OCI-LY1 (cell line): Measurements from ENCODE around the gene NACC1.

ENCODE experiments used
- H2AFZ ChIP-seq: fragments of 200-600 bp; sonication (generic), shearing (Covaris generic); 2 replicates; pipeline ENCODE4 v1.6.0; 2014; ENCODE audit warnings: antibody characterized with exemption, mild to moderate bottlenecking, low read length
- H3F3A ChIP-seq: fragments of 200-600 bp; sonication (generic), shearing (Covaris generic); 2 replicates; pipeline ENCODE4 v1.6.0; 2014; ENCODE audit warnings: mild to moderate bottlenecking, antibody characterized with exemption, low read length, moderate library complexity; ENCODE audit not compliant: insufficient read depth
- H3K27ac ChIP-seq: fragments of 200-600 bp; sonication (generic); 2 replicates; pipeline ENCODE4 v1.5.1; 2014; ENCODE audit warnings: low read length, mixed run types, mild to moderate bottlenecking, low read depth; ENCODE audit not compliant: poor library complexity, severe bottlenecking
- H3K27me3 ChIP-seq: fragments of 200-600 bp; sonication (generic); 2 replicates; pipeline ENCODE4 v1.6.0; 2014; ENCODE audit warnings: antibody characterized with exemption, mild to moderate bottlenecking, low read length, moderate library complexity; ENCODE audit not compliant: insufficient read depth
- H3K36me3 ChIP-seq: fragments of 200-600 bp; sonication (generic); 2 replicates; pipeline ENCODE4 v1.6.1; 2014; ENCODE audit warnings: mild to moderate bottlenecking, antibody characterized with exemption, low read length, moderate library complexity, mixed read lengths; ENCODE audit not compliant: insufficient read depth
- H3K4me1 ChIP-seq: fragments of 200-600 bp; sonication (generic); 2 replicates; pipeline ENCODE4 v1.5.1; 2014; ENCODE audit warnings: mild to moderate bottlenecking, low read length, moderate library complexity; ENCODE audit not compliant: insufficient read depth, severe bottlenecking
- H3K4me2 ChIP-seq: fragments of 200-600 bp; sonication (generic), shearing (Covaris generic); 2 replicates; pipeline ENCODE4 v1.6.1; 2014; ENCODE audit warnings: low read length
- H3K4me3 ChIP-seq: fragments of 200-600 bp; sonication (generic); 2 replicates; pipeline ENCODE4 v1.5.1; 2014; ENCODE audit warnings: low read length, low read depth, mild to moderate bottlenecking, mixed read lengths; ENCODE audit not compliant: poor library complexity, severe bottlenecking
- H3K79me2 ChIP-seq: fragments of 200-600 bp; shearing (Covaris generic); 2 replicates; pipeline ENCODE4 v1.6.1; 2016; ENCODE audit warnings: mixed run types, low read length, mixed read lengths; ENCODE audit not compliant: insufficient read depth
- H3K9ac ChIP-seq: fragments of 200-600 bp; sonication (generic), shearing (Covaris generic); 2 replicates; pipeline ENCODE4 v1.6.1; 2014; ENCODE audit warnings: mild to moderate bottlenecking, low read length, mixed read lengths
- H3K9me2 ChIP-seq: fragments of 200-600 bp; sonication (generic), shearing (Covaris generic); 2 replicates; pipeline ENCODE4 v1.6.1; 2014; ENCODE audit warnings: low read depth, mild to moderate bottlenecking, low read length, mixed read lengths
- H3K9me3 ChIP-seq: fragments of 200-600 bp; shearing (Covaris generic); 2 replicates; pipeline ENCODE4 v1.6.1; 2014; ENCODE audit warnings: low read length, mixed read lengths
- H4K20me1 ChIP-seq: fragments of 200-600 bp; sonication (generic), shearing (Covaris generic); 2 replicates; pipeline ENCODE4 v1.6.0; 2016; ENCODE audit warnings: mild to moderate bottlenecking, low read length; ENCODE audit not compliant: insufficient read depth
- EZH2 ChIP-seq: fragments of 200-600 bp; sonication (generic), shearing (Covaris generic); IDR thresholded peaks from 2 replicates; pipeline ENCODE4 v1.8.0; 2017; ENCODE audit warnings: borderline replicate concordance, mixed run types, mild to moderate bottlenecking, antibody characterized with exemption, low read length, moderate library complexity, mixed read lengths
- TF ChIP-seq, protein P1 (sequence below): fragments of 200-600 bp; sonication (generic), shearing (Covaris generic); IDR thresholded peaks from 2 replicates; pipeline ENCODE4 v1.5.1; 2017; ENCODE audit warnings: mild to moderate bottlenecking, antibody characterized with exemption, low read length, moderate library complexity, mixed read lengths

The NACC1 gene

DNA sequence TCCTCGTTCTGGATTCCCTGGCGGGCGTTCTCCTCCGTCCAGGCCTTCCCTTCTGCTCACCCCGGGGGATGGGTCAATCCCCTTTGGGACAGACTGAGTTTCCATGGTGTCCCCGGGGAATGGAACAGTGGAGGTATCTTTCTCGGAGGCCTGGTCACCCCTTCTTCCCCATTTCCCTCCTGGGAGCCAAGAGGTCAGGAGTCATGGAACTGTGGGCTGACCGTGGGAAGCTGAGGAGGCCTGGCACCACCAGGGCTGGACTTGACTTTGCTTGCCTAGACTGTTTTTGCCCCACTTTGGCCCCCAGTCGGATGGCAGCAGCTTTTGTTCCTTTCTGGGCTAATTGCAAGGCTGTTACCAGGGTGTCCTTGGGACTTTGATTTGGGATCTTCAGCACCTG, 2.0 kb downstream of the NACC1 start:
- Histone ChIP-seq H3K9ac (peak overlapping the region; percentile 99; the same call in 1 of the 2 replicates), H3K27me3 (no peaks in the 10 kb centered on the region), H3K4me1 (peaks cover 51% of the 10 kb centered on the region), H4K20me1 (no peaks in the 10 kb centered on the region), H3K27ac (no peak overlapping the region), H3K36me3 (peaks cover 27% of the 10 kb centered on the region; the same call in 1 of the 2 replicates), H3K4me3 (peak overlapping the region; percentile 100), H3K4me2 (peak overlapping the region; percentile 80), H3K79me2 (peaks cover 44% of the 10 kb centered on the region), H3F3A (peaks cover 4% of the 10 kb centered on the region; the same call in 1 of the 2 replicates), H3K9me3 (no peaks in the 10 kb centered on the region), H3K9me2 (no peaks in the 10 kb centered on the region), H2AFZ (no peak overlapping the region)
- TF ChIP-seq, protein P1, sequence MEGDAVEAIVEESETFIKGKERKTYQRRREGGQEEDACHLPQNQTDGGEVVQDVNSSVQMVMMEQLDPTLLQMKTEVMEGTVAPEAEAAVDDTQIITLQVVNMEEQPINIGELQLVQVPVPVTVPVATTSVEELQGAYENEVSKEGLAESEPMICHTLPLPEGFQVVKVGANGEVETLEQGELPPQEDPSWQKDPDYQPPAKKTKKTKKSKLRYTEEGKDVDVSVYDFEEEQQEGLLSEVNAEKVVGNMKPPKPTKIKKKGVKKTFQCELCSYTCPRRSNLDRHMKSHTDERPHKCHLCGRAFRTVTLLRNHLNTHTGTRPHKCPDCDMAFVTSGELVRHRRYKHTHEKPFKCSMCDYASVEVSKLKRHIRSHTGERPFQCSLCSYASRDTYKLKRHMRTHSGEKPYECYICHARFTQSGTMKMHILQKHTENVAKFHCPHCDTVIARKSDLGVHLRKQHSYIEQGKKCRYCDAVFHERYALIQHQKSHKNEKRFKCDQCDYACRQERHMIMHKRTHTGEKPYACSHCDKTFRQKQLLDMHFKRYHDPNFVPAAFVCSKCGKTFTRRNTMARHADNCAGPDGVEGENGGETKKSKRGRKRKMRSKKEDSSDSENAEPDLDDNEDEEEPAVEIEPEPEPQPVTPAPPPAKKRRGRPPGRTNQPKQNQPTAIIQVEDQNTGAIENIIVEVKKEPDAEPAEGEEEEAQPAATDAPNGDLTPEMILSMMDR: no peak
- TF ChIP-seq EZH2: no peak

DNA sequence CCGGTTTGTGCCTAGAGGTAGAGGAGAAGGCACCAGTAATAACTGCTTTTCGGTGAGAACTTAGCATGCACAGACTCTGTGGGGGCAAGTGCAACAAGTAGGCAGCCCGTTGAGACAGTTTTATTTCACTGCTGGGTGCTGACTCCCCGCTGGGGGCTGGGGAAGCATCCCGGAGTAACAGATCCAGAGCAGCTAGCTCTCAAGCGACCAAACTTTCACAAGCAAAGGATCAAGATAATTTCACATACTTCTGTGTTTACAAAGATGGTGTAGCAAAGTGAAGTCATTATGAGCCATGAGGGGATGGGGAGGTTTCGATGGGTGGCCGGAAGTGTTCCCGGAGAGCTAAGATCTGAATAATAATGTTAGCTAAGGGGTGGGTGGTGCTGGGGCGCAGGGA, 2.8 kb downstream of the NACC1 start:
- Histone ChIP-seq H3K27ac (no peak overlapping the region), H3K79me2 (peaks cover 44% of the 10 kb centered on the region), H2AFZ (no peak overlapping the region), H3K4me3 (no peak overlapping the region), H3K9me3 (no peaks in the 10 kb centered on the region), H3K27me3 (no peaks in the 10 kb centered on the region), H3K36me3 (peaks cover 29% of the 10 kb centered on the region; the same call in 1 of the 2 replicates), H3F3A (peaks cover 4% of the 10 kb centered on the region; the same call in 1 of the 2 replicates), H4K20me1 (no peaks in the 10 kb centered on the region), H3K9ac (no peak overlapping the region; the same call in 1 of the 2 replicates), H3K4me2 (peak overlapping the region; percentile 80; the same call in 1 of the 2 replicates), H3K4me1 (peaks cover 43% of the 10 kb centered on the region), H3K9me2 (no peaks in the 10 kb centered on the region)
- no peak for TF ChIP-seq EZH2
- TF ChIP-seq, protein P1: no peak

DNA sequence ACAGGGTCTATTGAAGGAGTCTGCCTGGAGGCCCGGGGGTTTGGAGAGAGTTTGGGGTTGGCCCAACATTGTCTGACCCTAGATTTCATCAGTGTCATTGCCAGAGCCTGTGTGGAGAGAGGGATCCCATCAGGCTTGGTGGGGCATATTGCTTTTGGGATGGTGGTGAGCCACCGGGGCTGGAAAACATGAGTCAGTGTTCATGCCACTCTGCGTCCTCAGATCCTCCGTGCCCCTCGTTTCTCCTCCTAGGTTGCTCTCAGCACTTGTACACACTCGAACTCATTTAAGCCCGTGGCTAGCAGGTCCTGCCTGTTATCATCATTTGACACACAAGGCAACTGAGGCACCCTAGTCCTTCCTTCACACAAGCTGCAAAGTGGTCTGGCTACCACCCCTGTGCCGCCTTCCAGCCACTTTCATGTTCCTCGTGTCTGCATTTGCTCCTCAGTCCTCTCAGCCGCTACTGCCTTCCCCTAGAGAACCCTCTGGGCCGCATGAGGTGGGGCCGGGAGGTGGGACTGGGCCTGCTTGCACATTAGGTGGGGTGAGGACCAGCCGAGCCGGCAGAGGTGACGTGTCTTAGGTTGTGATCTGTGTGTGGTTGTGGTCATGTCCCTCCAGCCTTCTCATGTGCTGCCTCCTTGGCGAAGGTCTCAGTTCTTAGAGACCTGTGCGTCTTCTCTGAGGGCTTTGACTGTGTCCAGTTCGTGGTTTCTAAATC, 3.6 kb downstream of the NACC1 start:
- Histone ChIP-seq H3K9ac (no peak overlapping the region), H4K20me1 (no peaks in the 10 kb centered on the region), H3K27ac (no peak overlapping the region), H3K9me3 (no peaks in the 10 kb centered on the region), H3K9me2 (no peaks in the 10 kb centered on the region), H3K4me3 (no peak overlapping the region), H2AFZ (no peak overlapping the region), H3K4me2 (no peak overlapping the region; the same call in 1 of the 2 replicates), H3K4me1 (peaks cover 39% of the 10 kb centered on the region), H3F3A (peaks cover 4% of the 10 kb centered on the region; the same call in 1 of the 2 replicates), H3K27me3 (no peaks in the 10 kb centered on the region), H3K36me3 (peaks cover 33% of the 10 kb centered on the region; the same call in 1 of the 2 replicates), H3K79me2 (peaks cover 45% of the 10 kb centered on the region)
- TF ChIP-seq EZH2: no peak
- TF ChIP-seq, protein P1: no peak
